ENCODE measurements around the gene VSTM4.

The VSTM4 gene

DNA sequence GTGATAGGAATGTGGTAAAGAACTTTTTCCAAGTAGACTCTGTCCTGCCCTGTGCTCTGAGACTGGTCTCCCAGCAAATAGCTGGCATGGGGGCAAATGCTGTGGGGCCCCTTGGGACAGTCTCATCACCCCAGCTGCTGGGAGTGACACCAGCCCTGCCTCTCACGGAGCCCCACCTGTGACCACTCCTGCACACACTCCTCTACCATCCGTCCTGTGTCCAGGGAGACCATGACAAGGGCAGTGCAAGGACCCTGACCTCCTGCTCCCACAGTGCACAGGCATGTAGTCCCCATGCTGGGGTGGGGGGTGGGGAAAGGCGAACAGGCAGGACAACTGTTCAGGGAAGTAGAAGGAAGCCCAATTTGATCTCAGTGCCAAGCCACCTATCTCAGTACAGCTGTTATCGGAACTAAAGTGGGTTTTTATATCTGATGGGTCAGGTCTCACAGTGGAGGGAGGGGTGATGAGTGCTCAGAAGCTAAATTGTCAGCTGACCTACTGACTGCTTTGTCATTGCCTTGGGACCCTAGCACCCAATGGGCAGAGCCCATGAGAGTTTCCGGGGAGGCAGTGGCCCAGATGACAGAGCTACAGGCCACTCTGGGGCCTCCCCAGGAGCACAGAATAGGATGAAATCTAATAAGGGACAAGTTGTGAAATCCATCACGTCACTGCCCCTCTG, 24.5 kb downstream of the VSTM4 start:
- H3K79me2 ChIP-seq (ENCODE audit: control insufficient read depth, low read length) = no peaks in the 10 kb centered on the region
- no peaks in the 10 kb centered on the region for H4K20me1 ChIP-seq (ENCODE audit: control insufficient read depth, insufficient read depth, low read depth, low read length)
- H3K27ac ChIP-seq (ENCODE audit: low read depth, low read length) = no peak overlapping the region
- H3K9me3 ChIP-seq (ENCODE audit: control insufficient read depth, insufficient read depth, low read length) = 0 out of 2 replicates have a peak, but pooled peaks cover 3% of the 10 kb centered on the region
- H3K4me1 ChIP-seq (ENCODE audit: control insufficient read depth, low read length) = no peaks in the 10 kb centered on the region
- H3K9me2 ChIP-seq (replicated peaks; ENCODE audit: control insufficient read depth, low read length) = no peaks in the 10 kb centered on the region
- no peak overlapping the region for H3K4me2 ChIP-seq (ENCODE audit: low read length)
- no peaks in the 10 kb centered on the region for H3K36me3 ChIP-seq (ENCODE audit: control insufficient read depth, low read length)
- H3K4me3 ChIP-seq (ENCODE audit: low read length) = no peak overlapping the region
- H3F3A ChIP-seq (ENCODE audit: control insufficient read depth, insufficient read depth) = no peaks in the 10 kb centered on the region
- TF ChIP-seq EZH2phosphoT487 (IDR thresholded peaks at IDR 0.05; ENCODE audit: borderline replicate concordance, low read length) = no peak
- TF ChIP-seq, protein P1, sequence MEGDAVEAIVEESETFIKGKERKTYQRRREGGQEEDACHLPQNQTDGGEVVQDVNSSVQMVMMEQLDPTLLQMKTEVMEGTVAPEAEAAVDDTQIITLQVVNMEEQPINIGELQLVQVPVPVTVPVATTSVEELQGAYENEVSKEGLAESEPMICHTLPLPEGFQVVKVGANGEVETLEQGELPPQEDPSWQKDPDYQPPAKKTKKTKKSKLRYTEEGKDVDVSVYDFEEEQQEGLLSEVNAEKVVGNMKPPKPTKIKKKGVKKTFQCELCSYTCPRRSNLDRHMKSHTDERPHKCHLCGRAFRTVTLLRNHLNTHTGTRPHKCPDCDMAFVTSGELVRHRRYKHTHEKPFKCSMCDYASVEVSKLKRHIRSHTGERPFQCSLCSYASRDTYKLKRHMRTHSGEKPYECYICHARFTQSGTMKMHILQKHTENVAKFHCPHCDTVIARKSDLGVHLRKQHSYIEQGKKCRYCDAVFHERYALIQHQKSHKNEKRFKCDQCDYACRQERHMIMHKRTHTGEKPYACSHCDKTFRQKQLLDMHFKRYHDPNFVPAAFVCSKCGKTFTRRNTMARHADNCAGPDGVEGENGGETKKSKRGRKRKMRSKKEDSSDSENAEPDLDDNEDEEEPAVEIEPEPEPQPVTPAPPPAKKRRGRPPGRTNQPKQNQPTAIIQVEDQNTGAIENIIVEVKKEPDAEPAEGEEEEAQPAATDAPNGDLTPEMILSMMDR (IDR thresholded peaks at IDR 0.05; ENCODE audit: low read depth, low read length, poor library complexity, severe bottlenecking) = no peak
- H3K27me3 ChIP-seq (ENCODE audit: control insufficient read depth, low read length) = 0 out of 2 replicates have a peak, but pooled peaks cover 3% of the 10 kb centered on the region

GRCh38 chr10:49090189-49090575, 25.1 kb downstream of the VSTM4 start:
- Histone ChIP-seq H3K27ac (ENCODE audit: low read depth, low read length) (no peak overlapping the region), H3K4me1 (ENCODE audit: control insufficient read depth, low read length) (no peaks in the 10 kb centered on the region), H3K4me2 (ENCODE audit: low read length) (no peak overlapping the region), H3K9me3 (ENCODE audit: control insufficient read depth, insufficient read depth, low read length) (0 out of 2 replicates have a peak, but pooled peaks cover 3% of the 10 kb centered on the region), H3K9me2 (replicated peaks; ENCODE audit: control insufficient read depth, low read length) (no peaks in the 10 kb centered on the region), H3K79me2 (ENCODE audit: control insufficient read depth, low read length) (no peaks in the 10 kb centered on the region), H3K4me3 (ENCODE audit: low read length) (no peak overlapping the region), H4K20me1 (ENCODE audit: control insufficient read depth, insufficient read depth, low read depth, low read length) (no peaks in the 10 kb centered on the region), H3K36me3 (ENCODE audit: control insufficient read depth, low read length) (no peaks in the 10 kb centered on the region), H3K27me3 (ENCODE audit: control insufficient read depth, low read length) (0 out of 2 replicates have a peak, but pooled peaks cover 3% of the 10 kb centered on the region), H3F3A (ENCODE audit: control insufficient read depth, insufficient read depth) (no peaks in the 10 kb centered on the region)
- TF ChIP-seq EZH2phosphoT487 (IDR thresholded peaks at IDR 0.05; ENCODE audit: borderline replicate concordance, low read length) = no peak
- TF ChIP-seq, protein P1 (IDR thresholded peaks at IDR 0.05; ENCODE audit: low read depth, low read length, poor library complexity, severe bottlenecking) = no peak

DNA sequence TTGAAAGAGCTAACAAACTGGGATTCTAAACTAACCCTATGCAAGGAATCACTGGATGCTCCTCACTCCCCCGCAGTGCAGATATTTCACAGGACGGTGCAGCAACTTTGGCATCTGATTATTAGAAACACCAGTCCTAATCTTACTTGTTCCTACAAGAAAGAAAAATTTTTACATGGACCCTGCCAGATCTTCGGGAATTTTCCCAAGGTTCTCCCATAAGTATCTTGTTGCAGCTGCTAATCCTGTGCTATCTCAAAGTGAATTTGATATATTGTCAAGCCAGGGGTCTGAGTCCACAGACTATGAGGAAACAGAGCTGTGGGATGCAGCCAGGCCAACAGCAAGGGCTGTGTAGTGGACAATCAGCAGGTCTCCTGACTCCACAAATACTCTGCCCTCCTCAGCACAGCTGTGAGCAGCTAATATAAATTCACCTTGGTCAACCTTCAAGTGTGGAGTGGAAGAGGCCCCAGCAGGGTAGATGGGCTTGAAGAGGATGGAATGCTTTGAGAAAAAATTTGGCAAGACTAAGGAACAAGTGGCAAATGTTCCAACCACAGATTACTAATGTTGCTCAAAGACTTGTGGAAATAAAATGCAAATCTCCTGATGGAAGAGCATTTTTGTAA, 25.6 kb downstream of the VSTM4 start:
- H3K4me3 ChIP-seq (ENCODE audit: low read length) = no peak overlapping the region
- no peaks in the 10 kb centered on the region for H3K9me2 ChIP-seq (replicated peaks; ENCODE audit: control insufficient read depth, low read length)
- no peaks in the 10 kb centered on the region for H4K20me1 ChIP-seq (ENCODE audit: control insufficient read depth, insufficient read depth, low read depth, low read length)
- no peaks in the 10 kb centered on the region for H3F3A ChIP-seq (ENCODE audit: control insufficient read depth, insufficient read depth)
- TF ChIP-seq EZH2phosphoT487 (IDR thresholded peaks at IDR 0.05; ENCODE audit: borderline replicate concordance, low read length) = no peak
- TF ChIP-seq, protein P1 (IDR thresholded peaks at IDR 0.05; ENCODE audit: low read depth, low read length, poor library complexity, severe bottlenecking) = no peak
- no peaks in the 10 kb centered on the region for H3K36me3 ChIP-seq (ENCODE audit: control insufficient read depth, low read length)
- H3K9me3 ChIP-seq (ENCODE audit: control insufficient read depth, insufficient read depth, low read length) = 0 out of 2 replicates have a peak, but pooled peaks cover 3% of the 10 kb centered on the region
- 0 out of 2 replicates have a peak, but pooled peaks cover 3% of the 10 kb centered on the region for H3K27me3 ChIP-seq (ENCODE audit: control insufficient read depth, low read length)
- H3K79me2 ChIP-seq (ENCODE audit: control insufficient read depth, low read length) = no peaks in the 10 kb centered on the region
- no peaks in the 10 kb centered on the region for H3K4me1 ChIP-seq (ENCODE audit: control insufficient read depth, low read length)
- no peak overlapping the region for H3K27ac ChIP-seq (ENCODE audit: low read depth, low read length)
- H3K4me2 ChIP-seq (ENCODE audit: low read length) = no peak overlapping the region

Data from DOHH2 (cell line).